Activated CD4-positive, alpha-beta T cell treated with anti-CD3 and anti-CD28 coated beads for 1 hour (primary cell): ENCODE data around the gene MTMR2.
A peak's percentile ranks its signal among the peaks of the same experiment; 100 is the strongest.
"Not testable (repeated sequence)": the region's sequence is repeated elsewhere in the genome, so short reads cannot be mapped to it uniquely, and the experiment has no call there.

Experiments
- DNase-seq: peaks from one replicate; pipeline ENCODE4 v3.0.0-alpha.2; 2020

The MTMR2 gene

DNA sequence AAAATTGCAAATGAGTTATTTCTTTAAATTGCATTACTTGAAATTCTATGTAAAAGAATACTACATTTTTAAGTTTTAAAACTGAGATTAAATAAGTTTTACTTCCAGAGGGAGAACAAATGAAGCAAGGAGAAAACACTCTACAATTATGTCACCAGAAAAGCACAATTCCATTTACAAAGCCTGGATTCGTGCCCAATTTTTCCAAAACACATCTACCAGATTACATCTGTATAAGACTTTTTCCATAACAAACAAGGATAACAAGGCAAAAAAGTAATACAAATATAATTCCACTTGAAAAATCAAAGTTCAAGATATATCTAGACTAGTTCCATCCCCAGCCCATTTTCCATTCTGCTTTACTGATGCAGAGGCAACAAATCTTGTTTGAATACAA lies 40.5 kb downstream of the MTMR2 start:
- DNase-seq, result no peak

DNA sequence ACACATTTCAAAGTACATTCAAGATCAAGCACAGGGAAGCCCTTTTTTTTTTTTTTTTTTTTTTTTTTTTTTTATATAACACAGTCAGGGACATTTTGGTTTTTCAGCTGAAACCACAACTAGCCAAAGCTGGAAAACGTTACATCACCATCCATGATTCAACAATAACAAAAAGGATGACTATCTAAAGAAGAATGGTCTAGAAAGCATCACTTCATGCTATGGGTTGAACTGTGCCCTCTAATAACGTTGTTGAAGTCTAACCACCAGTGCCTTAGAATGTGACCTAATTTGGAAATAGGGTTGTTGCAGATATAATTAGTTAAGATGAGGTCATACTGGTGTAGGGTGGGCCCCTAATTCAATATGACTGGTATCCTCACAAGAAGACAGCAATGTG lies 46.6 kb downstream of the MTMR2 start:
- DNase-seq, result no peak

DNA sequence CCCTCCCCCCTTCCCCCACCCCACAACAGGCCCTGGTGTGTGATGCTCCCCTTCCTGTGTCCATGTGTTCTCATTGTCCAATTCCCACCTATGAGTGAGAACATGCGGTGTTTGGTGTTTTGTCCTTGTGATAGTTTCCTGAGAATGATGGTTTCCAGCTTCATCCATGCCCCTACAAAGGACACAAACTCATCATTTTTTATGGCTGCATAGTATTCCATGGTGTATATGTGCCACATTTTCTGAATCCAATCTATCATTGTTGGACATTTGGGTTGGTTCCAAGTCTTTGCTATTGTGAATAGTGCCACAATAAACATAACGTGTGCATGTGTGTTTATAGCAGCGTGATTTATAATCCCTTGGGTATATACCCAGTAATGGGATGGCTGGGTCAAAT lies 53.0 kb downstream of the MTMR2 start:
- not testable (repeated sequence) for DNase-seq

DNA sequence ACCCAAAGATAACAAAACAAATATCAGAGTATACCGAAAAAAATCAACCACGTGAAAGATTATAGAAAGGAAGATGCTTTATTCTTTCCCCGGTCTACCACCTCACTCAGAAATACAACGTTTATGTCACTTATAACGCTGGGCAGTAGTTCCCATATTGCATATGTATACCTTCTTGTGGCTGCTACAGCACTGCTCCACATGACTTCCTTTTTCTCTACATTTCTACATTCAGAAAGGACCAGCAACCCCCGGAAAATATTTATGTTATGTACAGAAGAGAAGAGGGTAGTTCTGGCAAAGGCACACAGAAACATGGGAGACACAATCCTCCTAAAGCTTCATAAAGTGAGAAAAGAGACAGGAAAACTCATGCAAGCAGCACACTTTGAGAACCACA lies 56.8 kb downstream of the MTMR2 start:
- DNase-seq, result no peak

DNA sequence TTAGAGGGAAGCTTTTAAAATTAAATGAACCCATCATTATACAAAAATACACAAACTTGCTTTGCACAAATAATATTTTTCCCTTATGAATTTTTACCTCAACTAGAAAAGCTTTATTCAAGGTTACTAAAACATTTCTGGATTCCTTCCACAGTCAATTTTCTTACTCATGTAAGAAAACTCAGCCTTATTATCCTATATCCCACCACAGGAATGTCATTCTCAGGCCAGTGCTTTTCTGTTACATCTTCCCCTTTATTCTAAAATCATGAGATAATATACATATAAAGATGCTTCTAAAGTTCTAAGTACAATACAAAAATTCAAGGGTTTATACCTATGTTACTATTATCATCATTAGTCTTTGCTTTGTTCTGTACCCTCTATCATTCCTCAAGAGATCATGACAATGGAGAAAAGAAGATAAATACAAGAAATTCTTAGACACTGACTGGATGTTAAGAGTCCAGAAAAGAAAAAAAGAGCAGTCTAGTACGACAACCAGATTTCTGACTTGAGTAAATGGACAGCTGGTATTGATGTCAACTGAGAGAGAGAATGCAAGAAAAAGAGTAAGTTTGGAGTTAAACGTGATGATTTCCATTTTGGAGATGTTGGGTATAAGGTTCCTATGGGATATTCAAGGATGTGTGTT lies 60.3 kb downstream of the MTMR2 start:
- DNase-seq, result no peak

DNA sequence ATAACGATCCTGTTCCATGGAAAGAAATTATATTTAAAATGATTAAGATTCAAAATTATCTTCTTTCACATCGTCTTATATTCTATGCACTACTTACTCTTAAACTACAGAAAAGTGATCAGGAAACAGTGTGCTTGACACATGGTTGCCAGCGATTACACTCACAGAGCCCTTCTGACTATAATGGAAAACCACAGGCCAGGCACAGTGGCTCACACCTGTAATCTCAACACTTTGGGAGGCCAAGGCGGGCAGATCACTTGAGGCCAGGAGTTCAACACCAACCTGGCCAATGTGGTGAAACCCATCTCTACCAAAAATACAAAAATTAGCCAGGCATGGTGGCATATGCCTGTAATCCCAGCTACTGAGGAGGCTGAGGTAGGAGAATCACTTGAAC lies 63.9 kb downstream of the MTMR2 start:
- not testable (repeated sequence) for DNase-seq

GRCh38 chr11:95854362-95854761 lies 69.5 kb downstream of the MTMR2 start:
- DNase-seq, result not testable (repeated sequence)

GRCh38 chr11:95853862-95854261 lies 70.0 kb downstream of the MTMR2 start:
- no peak for DNase-seq

DNA sequence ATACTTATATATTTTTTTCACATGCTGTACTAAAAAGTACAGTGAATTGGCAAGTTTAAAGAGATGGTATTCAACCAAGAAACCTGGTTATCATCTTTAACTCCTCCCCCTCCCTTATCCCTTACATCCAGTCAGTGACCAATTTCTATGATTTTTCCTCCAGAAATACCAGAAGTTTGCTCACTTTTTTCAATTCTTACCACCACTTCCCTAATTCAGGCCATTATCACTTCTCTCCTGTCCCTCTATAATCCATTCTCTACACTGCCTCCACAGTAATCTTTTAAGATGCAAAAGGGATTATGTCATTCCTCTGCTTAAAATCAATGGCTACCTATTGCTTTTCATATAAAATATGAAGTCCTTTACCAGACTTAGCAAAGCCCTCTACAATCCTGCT lies 70.8 kb downstream of the MTMR2 start:
- no peak for DNase-seq

DNA sequence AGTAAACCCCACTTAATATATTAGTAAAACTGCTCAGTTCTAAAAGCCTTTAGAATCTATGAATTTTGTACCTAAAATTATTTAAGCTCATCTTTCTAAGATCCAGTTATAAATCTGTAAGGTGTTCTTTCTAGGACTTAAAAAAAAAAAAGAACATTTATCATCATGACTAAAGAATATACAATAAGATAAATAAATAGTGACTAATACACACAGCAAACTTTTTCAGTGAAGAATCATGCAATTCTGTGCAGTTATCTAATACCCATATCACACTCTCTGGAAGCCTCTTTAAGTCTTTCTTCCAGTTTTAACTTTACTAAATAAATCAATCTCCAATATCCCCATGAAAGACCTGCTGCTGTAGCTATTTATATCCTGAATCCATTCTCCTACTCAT lies 73.8 kb downstream of the MTMR2 start:
- no peak for DNase-seq

DNA sequence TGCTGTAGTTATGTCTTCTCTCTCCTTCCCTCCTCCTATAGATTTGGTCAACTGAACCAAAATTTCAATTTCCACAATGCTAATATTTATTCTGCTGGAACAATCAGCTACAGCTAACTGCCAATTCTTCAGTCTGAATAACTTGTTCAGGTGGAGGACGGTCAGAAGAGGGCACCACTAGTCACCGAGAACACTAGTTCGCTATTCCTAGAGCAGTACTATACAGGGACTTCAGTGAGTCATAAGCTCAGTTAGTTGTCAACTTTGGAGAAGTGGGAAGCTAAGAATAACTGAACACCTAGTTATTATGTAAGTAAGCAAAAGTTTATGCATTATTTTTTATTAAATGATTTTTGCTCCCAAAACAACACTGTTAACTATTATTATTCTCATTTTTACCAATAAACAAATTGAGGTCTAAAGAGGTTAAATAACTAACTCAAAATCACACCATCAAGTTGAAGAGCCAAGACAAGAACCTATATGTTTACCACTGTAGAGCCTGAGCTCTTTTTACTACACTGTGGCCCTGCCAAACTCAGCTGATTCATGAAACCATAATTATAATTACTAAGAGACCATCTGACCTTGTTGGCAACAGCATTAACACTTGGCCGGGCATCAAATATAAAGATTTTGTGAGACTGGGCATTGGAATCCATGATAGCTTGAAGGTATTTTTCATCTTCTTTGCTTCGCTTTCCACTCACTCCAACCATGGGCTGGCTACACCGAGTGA lies 74.7 kb downstream of the MTMR2 start:
- DNase-seq, result no peak

- no peak for DNase-seq
These were observed 78.7 kb downstream of the MTMR2 start for GRCh38 chr11:95845167-95845566.

DNA sequence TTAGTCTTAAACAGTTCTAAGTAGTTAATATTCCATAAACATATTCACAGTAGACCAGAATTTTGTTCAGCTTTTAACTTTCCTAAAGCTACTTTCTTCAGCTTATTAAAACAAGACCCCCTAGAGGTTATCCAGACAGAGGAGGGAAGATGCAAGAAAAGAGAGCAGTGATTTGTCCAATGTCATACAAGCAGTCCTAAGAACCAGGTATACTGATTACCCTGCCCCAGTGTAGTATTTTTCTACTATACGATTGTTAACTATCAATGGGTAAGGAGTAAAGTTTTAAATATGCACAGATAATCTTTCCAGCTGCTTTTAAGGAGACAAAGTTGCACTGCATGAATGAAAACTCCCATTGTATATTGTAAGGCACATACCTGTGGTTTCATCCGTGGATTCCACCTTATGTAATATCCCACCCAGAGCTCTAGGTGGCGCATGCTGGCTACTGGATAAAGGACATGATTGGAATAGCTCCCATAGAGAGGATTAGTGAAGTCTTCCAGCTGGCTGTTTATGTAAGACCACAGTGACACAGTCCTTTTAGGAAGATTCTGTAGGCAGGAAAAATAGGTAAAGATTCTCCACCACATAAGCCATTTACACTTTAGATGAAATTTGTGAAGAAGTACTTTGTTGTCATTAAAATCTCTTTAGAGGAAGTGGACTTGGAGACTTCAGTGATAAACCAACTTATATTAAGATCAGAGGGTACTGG lies 88.0 kb downstream of the MTMR2 start:
- peak; percentile 35 for DNase-seq

DNA sequence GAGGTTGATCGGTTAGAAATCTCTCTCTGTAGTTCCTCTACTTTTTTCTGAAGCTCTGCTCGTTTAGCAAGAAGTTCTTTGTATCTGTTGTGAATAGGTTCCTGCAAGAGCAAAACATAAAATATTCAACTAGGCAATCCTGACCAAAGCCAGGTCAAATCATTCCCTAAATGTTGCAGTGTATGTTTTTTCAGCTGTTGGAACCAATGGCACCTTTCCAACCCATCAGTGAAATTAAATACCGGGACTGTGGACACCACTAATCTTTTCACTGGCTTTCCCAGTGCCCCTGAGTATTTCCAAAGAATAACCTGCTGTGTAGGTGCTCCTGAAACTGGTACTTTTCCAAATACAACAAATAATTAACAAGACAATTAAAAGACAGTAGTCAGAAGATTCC lies 88.6 kb downstream of the MTMR2 start:
- no peak for DNase-seq

DNA sequence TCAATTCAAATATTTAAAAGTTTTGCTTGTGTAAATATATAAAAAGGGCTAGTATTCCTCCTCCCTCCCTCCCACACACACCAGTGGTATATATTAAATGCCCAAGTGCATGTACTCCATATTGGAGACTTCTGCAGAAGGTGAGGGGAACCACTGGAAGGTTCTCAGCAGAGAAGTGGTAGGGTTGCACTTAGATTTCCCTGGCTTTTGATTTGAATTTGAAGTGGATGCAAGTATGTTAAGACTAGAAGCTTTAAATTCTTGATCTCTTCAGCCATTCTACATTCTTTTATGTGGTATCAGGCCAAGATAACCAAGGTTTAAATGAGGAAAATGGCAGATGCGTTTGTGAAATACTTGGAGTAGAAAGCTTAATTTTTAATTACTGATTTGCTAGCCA lies 90.5 kb downstream of the MTMR2 start:
- no peak for DNase-seq

- DNase-seq, result no peak
These were observed 91.1 kb downstream of the MTMR2 start for GRCh38 chr11:95832763-95833162.

DNA sequence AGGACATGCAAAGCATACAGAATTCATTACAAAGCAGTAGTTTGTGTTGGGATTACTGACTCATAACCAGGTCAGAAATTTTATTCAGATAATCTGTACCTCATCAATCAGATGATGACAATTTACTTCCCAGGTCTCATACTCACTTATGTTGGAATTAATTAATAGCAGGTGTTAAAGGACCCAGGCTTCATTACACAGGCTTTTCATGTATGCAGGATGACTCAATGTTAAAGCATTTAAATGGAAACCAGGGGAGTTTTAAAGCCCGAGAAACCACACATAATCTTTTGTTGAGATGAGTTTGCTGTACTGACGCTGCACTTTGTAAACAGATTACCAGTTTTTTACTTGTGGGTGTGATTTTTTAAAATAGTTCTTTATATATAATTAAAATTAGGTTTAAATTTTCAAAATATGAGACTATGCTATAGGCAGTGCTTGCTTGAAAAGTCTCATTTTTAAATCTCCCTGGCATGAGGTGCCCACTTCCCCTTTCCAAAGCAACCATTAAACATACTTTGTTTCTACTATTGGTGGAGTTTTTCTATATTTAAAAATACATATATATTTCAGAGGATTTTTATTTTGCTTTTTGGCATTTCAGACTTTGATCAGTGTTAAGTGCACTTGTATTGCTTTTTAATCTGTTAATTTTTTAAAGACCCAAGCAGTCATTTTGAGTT lies 92.6 kb downstream of the MTMR2 start:
- no peak for DNase-seq

- DNase-seq, result no peak
These were observed 94.2 kb downstream of the MTMR2 start for GRCh38 chr11:95829580-95830259.

DNA sequence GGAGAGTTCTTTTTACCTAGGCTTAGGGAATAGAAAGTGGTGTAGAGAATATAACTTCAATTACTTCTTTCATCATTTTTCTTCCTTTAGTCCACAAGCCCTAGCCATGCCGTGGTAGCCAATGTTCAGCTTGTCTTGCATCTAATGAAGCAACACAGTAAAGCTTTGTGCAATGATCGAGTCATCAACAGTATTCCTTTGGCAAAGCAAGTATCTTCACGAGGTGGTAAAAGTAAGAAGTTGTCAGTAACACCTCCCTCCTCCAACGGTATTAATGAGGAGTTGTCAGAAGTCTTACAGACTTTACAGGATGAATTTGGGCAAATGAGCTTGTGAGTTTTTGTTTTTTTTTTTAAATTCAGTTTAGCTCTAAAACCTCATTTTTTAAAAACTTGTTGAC lies 96.2 kb downstream of the MTMR2 start:
- no peak for DNase-seq

DNA sequence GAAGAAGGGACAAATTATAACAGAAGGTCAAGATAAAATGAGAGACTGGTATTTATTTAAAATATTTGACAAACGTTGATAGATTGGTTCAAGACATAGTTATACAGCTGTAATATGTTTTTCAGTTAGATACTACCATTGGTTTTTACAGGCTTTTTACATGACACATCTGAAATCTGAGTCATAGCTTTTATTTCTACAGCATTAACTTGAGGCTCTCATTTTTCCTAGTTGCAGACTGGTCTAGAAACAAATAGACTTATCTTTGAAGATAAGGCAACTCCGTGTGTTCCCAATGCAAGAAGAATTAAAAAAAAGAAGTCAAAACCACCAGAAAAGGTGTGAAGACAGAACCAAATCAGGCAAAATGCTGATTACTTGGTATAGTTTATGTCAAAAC lies 102.3 kb downstream of the MTMR2 start:
- DNase-seq, result no peak

GRCh38 chr11:95816037-95816436 lies 107.9 kb downstream of the MTMR2 start:
- DNase-seq, result no peak

DNA sequence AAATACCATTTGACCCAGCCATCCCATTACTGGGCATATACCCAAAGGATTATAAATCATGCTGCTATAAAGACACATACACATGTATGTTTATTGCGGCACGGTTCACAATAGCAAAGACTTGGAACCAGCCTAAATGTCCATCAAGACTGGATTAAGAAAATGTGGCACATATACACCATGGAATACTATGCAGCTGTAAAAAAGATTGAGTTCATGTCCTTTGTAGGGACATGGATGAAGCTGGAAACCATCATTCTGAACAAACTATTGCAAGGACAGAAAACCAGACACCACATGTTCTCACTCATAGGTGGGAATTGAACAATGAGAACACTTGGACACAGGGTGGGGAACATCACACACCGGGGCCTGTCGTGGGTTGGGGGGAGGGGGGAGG lies 112.9 kb downstream of the MTMR2 start:
- not testable (repeated sequence) for DNase-seq

DNA sequence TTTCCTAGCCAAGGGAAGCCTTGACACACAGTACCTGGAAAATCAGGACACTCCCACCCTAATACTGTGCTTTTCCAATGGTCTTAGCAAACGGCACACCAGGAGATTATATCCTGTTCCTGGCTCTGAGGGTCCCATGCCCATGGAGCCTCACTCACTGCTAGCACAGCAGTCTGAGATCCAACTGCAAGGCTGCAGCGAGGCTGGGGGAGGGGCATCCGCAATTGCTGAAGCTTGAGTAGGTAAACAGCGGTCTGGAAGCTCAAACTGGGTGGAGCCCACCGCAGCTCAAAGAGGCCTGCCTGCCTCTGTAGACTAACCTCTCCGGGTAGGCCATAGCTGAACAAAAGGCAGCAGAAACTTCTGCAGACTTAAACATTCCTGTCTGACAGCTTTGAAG lies 117.4 kb downstream of the MTMR2 start:
- not testable (repeated sequence) for DNase-seq
